ENCODE results near the gene GATC.
"Not testable (repeated sequence)": the region's sequence is repeated elsewhere in the genome, so short reads cannot be mapped to it uniquely, and the experiment has no call there.

GATC gene

GRCh38 chr12:120483621-120484020 lies 37.4 kb downstream of the GATC start:
- DNase-seq (ENCODE audit: extremely low read depth, low read depth): no peak
- no peak for TF ChIP-seq CTCF (IDR thresholded peaks at IDR 0.05; ENCODE audit: low read depth, low read length)

- no peak for DNase-seq (ENCODE audit: extremely low read depth, low read depth)
These were observed 40.0 kb downstream of the GATC start for GRCh38 chr12:120485961-120486881.

GRCh38 chr12:120487552-120487951 lies 41.3 kb downstream of the GATC start:
- not testable (repeated sequence) for DNase-seq (ENCODE audit: extremely low read depth, low read depth)

More at GRCh38 chr12:120485961-120486881, 40.0 kb downstream of the GATC start:
- TF ChIP-seq CTCF (IDR thresholded peaks at IDR 0.05; ENCODE audit: low read depth, low read length): no peak

GRCh38 chr12:120488057-120488640 lies 41.9 kb downstream of the GATC start:
- DNase-seq (ENCODE audit: extremely low read depth, low read depth): no peak
- no peak for TF ChIP-seq CTCF (IDR thresholded peaks at IDR 0.05; ENCODE audit: low read depth, low read length)

- no peak for TF ChIP-seq CTCF (IDR thresholded peaks at IDR 0.05; ENCODE audit: low read depth, low read length)
- no peak for DNase-seq (ENCODE audit: extremely low read depth, low read depth)
These were observed 42.8 kb downstream of the GATC start for GRCh38 chr12:120489018-120489417.

GRCh38 chr12:120490325-120490724 lies 44.1 kb downstream of the GATC start:
- no peak for DNase-seq (ENCODE audit: extremely low read depth, low read depth)
- no peak for TF ChIP-seq CTCF (IDR thresholded peaks at IDR 0.05; ENCODE audit: low read depth, low read length)

- DNase-seq (ENCODE audit: extremely low read depth, low read depth): no peak
- TF ChIP-seq CTCF (IDR thresholded peaks at IDR 0.05; ENCODE audit: low read depth, low read length): no peak
These were observed 44.7 kb downstream of the GATC start for GRCh38 chr12:120490833-120491512.

Measured in AG09319 (cell line).